BJ (cell line): ENCODE data around the gene GRIN2D. TPM values are rescaled to one million over a fixed set of nuclear protein-coding genes. Genes with fewer than 3 reads are reported as not detected.

ENCODE experiments used
- CTCF ChIA-PET: fragments of 350-600 bp; formaldehyde crosslinking; extraction: SDS; loops from one replicate; lab custom pipeline; 2021; ENCODE audit warnings: antibody characterized with exemption, inconsistent platforms; lab: Yijun Ruan, JAX
- POLR2A ChIA-PET: fragments of 300-600 bp; sonication (Branson Sonifier 250); formaldehyde crosslinking; extraction: SDS; loops from one replicate; lab custom pipeline; 2021; ENCODE audit warnings: antibody characterized with exemption; lab: Charles Lee
- DNase-seq: peaks from one replicate; pipeline ENCODE4 v3.0.0-alpha.2; 2011; ENCODE audit warnings: low read depth
- H3K27me3 ChIP-seq: 2 replicates; pipeline ENCODE4 v1.6.0; 2011; ENCODE audit warnings: low read length; ENCODE audit not compliant: control insufficient read depth, insufficient read depth
- H3K36me3 ChIP-seq: 2 replicates; pipeline ENCODE4 v1.5.1; 2011; ENCODE audit warnings: low read length; ENCODE audit not compliant: control insufficient read depth, insufficient read depth
- H3K4me3 ChIP-seq: 2 replicates; pipeline ENCODE4 v1.5.1; 2011; ENCODE audit warnings: low read depth, mild to moderate bottlenecking, control low read depth, low read length
- polyA minus RNA-seq: library from RNA; depleted of rRNA, polyadenylated mRNA; stranded (reverse); fragments of >200 nt; gene quantifications from 2 replicates; pipeline ENCODE4 v1.2.3, GENCODE V29; 2011; rRNA and poly(A)+ RNA removed
- polyA plus RNA-seq: library from polyadenylated mRNA; depleted of rRNA; stranded (reverse); fragments of >200 nt; gene quantifications from 2 replicates; pipeline ENCODE4 v1.2.3, GENCODE V29; 2011; rRNA removed
- TF ChIP-seq, protein P1 (sequence below): IDR thresholded peaks from 2 replicates; pipeline ENCODE4 v1.5.1; 2011; ENCODE audit warnings: low read depth, mild to moderate bottlenecking, control low read depth, inconsistent platforms, low read length, moderate library complexity; ENCODE audit not compliant: insufficient read depth

Gene GRIN2D
- polyA plus RNA-seq (0.36 and 0.64 TPM in 2 replicates), polyA minus RNA-seq (1.5 and 2.0 TPM in 2 replicates)

GRCh38 chr19:48393559-48394330 is at the start of gene GRIN2D:
Gene GRIN2D (plus strand): TSS chr19:48393668. CDS start chr19:48398393, 4,725 bp downstream.
- POLR2A ChIA-PET, result no interaction called here
- TF ChIP-seq, protein P1, sequence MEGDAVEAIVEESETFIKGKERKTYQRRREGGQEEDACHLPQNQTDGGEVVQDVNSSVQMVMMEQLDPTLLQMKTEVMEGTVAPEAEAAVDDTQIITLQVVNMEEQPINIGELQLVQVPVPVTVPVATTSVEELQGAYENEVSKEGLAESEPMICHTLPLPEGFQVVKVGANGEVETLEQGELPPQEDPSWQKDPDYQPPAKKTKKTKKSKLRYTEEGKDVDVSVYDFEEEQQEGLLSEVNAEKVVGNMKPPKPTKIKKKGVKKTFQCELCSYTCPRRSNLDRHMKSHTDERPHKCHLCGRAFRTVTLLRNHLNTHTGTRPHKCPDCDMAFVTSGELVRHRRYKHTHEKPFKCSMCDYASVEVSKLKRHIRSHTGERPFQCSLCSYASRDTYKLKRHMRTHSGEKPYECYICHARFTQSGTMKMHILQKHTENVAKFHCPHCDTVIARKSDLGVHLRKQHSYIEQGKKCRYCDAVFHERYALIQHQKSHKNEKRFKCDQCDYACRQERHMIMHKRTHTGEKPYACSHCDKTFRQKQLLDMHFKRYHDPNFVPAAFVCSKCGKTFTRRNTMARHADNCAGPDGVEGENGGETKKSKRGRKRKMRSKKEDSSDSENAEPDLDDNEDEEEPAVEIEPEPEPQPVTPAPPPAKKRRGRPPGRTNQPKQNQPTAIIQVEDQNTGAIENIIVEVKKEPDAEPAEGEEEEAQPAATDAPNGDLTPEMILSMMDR, result no peak
- H3K27me3 ChIP-seq, result peaks cover 4% of the 10 kb centered on the region; the same call in 1 of the 2 replicates
- peak within 1 kb of the TSS; percentile 34 for H3K4me3 ChIP-seq
- CTCF ChIA-PET, result interaction anchor here (0.7 to 1.9 kb wide), 3 partner anchors 30 to 133 kb away, joined by 3 to 7 read pairs (median 4); partner anchors contain the start of genes SYNGR4 and TMEM143
- no peak for DNase-seq
- peaks cover 2% of the 10 kb centered on the region; the same call in 1 of the 2 replicates for H3K36me3 ChIP-seq

DNA sequence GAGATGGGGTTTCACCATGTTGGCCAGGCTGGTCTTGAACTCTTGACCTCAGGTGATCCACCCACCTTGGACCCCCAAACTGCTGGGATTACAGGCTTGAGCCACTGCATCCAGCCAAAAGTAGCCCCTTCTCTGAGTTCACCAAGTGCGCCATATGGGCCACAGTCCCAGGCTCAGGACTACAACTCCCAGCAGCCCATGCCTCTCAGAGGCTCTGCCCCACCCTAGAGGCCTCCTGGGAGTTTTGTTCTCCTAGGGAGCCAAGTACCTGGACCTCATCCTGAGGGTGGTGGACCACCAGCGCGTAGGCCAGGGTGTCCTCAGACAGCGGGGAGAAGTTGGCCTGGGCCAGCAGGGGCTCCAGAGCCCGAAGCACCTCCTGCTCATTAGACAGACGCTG is 48.6 kb upstream of the GRIN2D start:
- H3K27me3 ChIP-seq, result no peaks in the 10 kb centered on the region
- ChIA-PET CTCF (interaction anchor here (4.0 kb wide), 1 partner anchor 12 kb away, joined by 20 read pairs; no protein-coding TSS in a partner anchor), POLR2A (no interaction called here)
- H3K36me3 ChIP-seq, result no peaks in the 10 kb centered on the region; the same call in 1 of the 2 replicates
- TF ChIP-seq, protein P1, result no peak
- H3K4me3 ChIP-seq, result no peak overlapping the region
- no peak for DNase-seq

DNA sequence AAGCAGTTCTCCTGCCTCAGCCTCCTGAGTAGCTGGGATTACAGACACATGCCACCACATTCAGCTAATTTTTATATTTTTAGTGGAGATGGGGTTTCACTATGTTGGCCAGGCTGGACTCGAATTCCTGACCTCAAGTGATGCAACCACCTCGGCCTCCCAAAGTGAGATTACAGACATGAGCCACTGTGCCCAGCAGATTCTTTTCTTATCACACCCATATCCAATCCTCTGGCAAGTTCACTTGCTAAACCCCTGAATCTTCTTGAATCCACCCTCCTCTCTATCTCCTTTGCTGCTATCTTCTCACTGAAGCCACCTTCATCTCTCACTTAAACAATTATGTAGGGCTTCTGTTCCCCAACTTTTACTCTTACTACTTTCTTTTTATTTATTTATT is 47.3 kb upstream of the GRIN2D start:
- Histone ChIP-seq H3K27me3 (no peaks in the 10 kb centered on the region), H3K4me3 (no peak overlapping the region), H3K36me3 (no peaks in the 10 kb centered on the region)
- ChIA-PET CTCF (interaction anchor here (1.3 to 4.0 kb wide), 2 partner anchors 13 to 45 kb away, joined by 3 to 20 read pairs; partner anchors contain the start of gene KDELR1), POLR2A (no interaction called here)
- DNase-seq, result no peak
- TF ChIP-seq, protein P1, result no peak

GRCh38 chr19:48348045-48348444 is 45.4 kb upstream of the GRIN2D start:
- TF ChIP-seq, protein P1, result no peak
- H3K27me3 ChIP-seq, result no peaks in the 10 kb centered on the region
- DNase-seq, result no peak
- no peaks in the 10 kb centered on the region for H3K36me3 ChIP-seq
- H3K4me3 ChIP-seq, result no peak overlapping the region
- POLR2A ChIA-PET, result no interaction called here
- CTCF ChIA-PET, result interaction anchor here (0.6 to 4.0 kb wide), 2 partner anchors 15 to 17 kb away, joined by 3 to 20 read pairs; no protein-coding TSS in a partner anchor

DNA sequence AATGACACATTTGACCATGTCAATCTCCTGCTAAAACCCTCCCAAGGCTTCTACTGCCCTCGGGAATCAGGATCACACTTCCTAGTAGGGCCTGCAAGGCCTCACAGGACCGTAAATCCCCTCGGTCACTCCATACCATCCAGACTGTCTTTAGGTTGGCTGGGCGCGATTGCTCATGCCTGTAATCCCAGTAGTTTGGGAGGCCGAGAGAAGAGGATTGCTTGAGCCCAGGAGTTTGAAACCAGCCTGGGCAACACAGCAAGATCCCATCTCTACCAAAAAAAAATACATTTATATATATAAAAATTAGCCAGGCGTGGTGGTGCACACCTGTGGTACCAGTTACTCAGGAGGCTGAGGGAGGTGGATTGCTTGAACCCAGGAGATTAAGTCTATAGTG is 44.7 kb upstream of the GRIN2D start:
- Histone ChIP-seq H3K27me3 (no peaks in the 10 kb centered on the region), H3K36me3 (no peaks in the 10 kb centered on the region), H3K4me3 (no peak overlapping the region)
- ChIA-PET POLR2A (no interaction called here), CTCF (interaction anchor here (0.7 to 1.7 kb wide), 2 partner anchors 17 to 57 kb away, joined by 3 to 5 read pairs; no protein-coding TSS in a partner anchor)
- TF ChIP-seq, protein P1, result no peak
- DNase-seq, result no peak
